ENCODE data around the gene DBH. TPM values are rescaled to one million over a fixed set of nuclear protein-coding genes. Genes with fewer than 3 reads are reported as not detected.

Gene DBH
- total RNA-seq, 1 donor from 2014 or later: not detected

DNA sequence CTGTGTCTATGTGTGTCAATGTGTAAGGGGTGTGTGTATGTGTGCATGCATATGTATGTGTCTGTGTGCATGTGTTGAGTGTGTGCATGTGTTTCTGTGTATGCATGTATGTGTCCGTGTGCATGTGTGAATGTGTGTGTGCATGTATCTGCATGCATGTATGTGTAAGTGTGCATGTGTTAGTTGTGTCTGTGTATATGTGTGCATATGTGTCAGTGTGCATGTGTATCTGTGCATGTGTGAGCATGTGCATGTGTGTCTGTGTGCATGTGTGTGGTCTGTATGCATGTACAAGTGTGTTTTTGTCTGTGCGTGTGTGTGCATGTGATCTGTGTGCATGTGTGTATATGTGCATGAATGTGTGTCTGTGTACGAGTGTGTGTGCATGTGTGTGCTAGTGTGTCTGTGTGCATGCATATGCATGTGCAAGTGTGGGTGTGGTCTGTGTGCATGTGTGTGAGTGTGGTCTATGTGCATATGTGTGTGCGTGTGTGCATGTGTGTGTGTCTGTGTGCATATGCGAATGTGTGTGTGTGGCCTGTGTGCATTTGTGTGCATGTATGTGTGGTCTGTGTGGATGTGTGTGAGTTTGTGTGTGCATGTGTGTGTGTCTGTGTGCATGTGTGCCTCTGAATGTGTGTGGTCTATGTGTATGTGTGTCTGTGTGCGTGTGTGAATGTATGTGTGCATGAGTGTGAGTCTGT, 36.5 kb upstream of the DBH start:
- no peak for DNase-seq (ENCODE audit: extremely low spot score, unreplicated experiment)
- Mint-ChIP-seq H3K4me3 (ENCODE audit: unreplicated experiment) (no peak overlapping the region), H3K9me3 (ENCODE audit: unreplicated experiment) (peaks cover 9% of the 10 kb centered on the region)

GRCh38 chr9:133600739-133601138, 35.4 kb upstream of the DBH start:
- no peak for TF ChIP-seq CTCF (IDR thresholded peaks at IDR 0.05)
- H3K27me3 Mint-ChIP-seq (ENCODE audit: unreplicated experiment): peaks cover 16% of the 10 kb centered on the region
- no peak overlapping the region for H3K4me3 Mint-ChIP-seq (ENCODE audit: unreplicated experiment)
- no peak for DNase-seq (ENCODE audit: extremely low spot score, unreplicated experiment)
- H3K4me1 Mint-ChIP-seq (ENCODE audit: unreplicated experiment): no peaks in the 10 kb centered on the region
- peaks cover 9% of the 10 kb centered on the region for H3K9me3 Mint-ChIP-seq (ENCODE audit: unreplicated experiment)
- H3K36me3 Mint-ChIP-seq (ENCODE audit: unreplicated experiment): no peaks in the 10 kb centered on the region
- no peak overlapping the region for H3K27ac Mint-ChIP-seq (ENCODE audit: unreplicated experiment)

More for the DNA sequence above, 36.5 kb upstream of the DBH start:
- peaks cover 9% of the 10 kb centered on the region for H3K27me3 Mint-ChIP-seq (ENCODE audit: unreplicated experiment)
- no peaks in the 10 kb centered on the region for H3K36me3 Mint-ChIP-seq (ENCODE audit: unreplicated experiment)
- no peaks in the 10 kb centered on the region for H3K4me1 Mint-ChIP-seq (ENCODE audit: unreplicated experiment)
- H3K27ac Mint-ChIP-seq (ENCODE audit: unreplicated experiment): no peak overlapping the region
- TF ChIP-seq CTCF (IDR thresholded peaks at IDR 0.05): no peak

DNA sequence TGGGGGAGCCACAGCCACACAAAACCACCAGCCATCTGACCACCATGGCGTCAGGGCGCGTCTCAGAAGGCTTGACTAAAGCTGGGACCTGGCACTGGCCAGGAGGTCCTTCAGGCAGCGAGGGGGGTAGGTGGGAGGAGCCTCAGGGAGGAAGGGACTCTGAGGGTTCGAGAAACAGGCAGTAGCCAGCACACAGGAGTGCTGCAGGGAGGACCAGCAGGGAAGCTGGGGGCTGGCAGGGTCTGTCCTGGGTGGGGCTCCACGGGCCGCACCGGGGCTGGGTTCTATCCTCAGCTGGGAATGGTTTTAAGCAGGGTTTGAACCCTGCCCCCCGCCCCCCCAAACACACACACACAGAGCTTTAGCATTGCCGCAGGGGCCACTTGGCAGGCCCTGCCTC, 34.4 kb upstream of the DBH start:
- DNase-seq (ENCODE audit: extremely low spot score, unreplicated experiment): no peak
- TF ChIP-seq CTCF (IDR thresholded peaks at IDR 0.05): no peak
- H3K36me3 Mint-ChIP-seq (ENCODE audit: unreplicated experiment): no peaks in the 10 kb centered on the region
- H3K9me3 Mint-ChIP-seq (ENCODE audit: unreplicated experiment): peaks cover 8% of the 10 kb centered on the region
- H3K4me3 Mint-ChIP-seq (ENCODE audit: unreplicated experiment): no peak overlapping the region
- peaks cover 22% of the 10 kb centered on the region for H3K27me3 Mint-ChIP-seq (ENCODE audit: unreplicated experiment)
- no peaks in the 10 kb centered on the region for H3K4me1 Mint-ChIP-seq (ENCODE audit: unreplicated experiment)
- H3K27ac Mint-ChIP-seq (ENCODE audit: unreplicated experiment): no peak overlapping the region

DNA sequence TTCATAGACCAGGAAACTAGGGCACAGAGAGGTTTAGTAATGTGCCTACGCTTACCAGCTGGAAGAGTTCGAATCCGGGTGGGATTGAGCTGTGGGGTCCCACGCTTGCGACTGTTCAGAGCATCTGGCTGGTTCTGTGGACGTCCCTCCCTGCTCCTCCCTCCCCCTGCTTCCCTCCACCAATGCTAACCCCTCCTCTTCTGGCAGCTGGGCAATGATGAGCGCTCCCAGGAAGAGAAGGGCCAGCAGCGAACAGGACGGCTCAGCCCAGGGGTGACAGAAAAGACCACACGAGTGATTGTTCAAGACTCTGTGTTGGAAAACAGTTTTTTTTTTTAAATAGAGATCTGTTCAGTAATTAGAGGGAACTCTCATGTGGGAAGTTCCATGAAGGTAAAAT, 33.9 kb upstream of the DBH start:
- Mint-ChIP-seq H3K4me1 (ENCODE audit: unreplicated experiment) (no peaks in the 10 kb centered on the region), H3K27me3 (ENCODE audit: unreplicated experiment) (peaks cover 28% of the 10 kb centered on the region), H3K27ac (ENCODE audit: unreplicated experiment) (no peak overlapping the region), H3K4me3 (ENCODE audit: unreplicated experiment) (no peak overlapping the region), H3K9me3 (ENCODE audit: unreplicated experiment) (peaks cover 3% of the 10 kb centered on the region), H3K36me3 (ENCODE audit: unreplicated experiment) (no peaks in the 10 kb centered on the region)
- TF ChIP-seq CTCF (IDR thresholded peaks at IDR 0.05): no peak
- no peak for DNase-seq (ENCODE audit: extremely low spot score, unreplicated experiment)

- Mint-ChIP-seq H3K4me1 (ENCODE audit: unreplicated experiment) (no peaks in the 10 kb centered on the region), H3K4me3 (ENCODE audit: unreplicated experiment) (no peak overlapping the region), H3K27me3 (ENCODE audit: unreplicated experiment) (peaks cover 35% of the 10 kb centered on the region), H3K27ac (ENCODE audit: unreplicated experiment) (no peak overlapping the region), H3K9me3 (ENCODE audit: unreplicated experiment) (no peaks in the 10 kb centered on the region), H3K36me3 (ENCODE audit: unreplicated experiment) (no peaks in the 10 kb centered on the region)
- no peak for DNase-seq (ENCODE audit: extremely low spot score, unreplicated experiment)
- TF ChIP-seq CTCF (IDR thresholded peaks at IDR 0.05): no peak
These were observed 32.8 kb upstream of the DBH start for GRCh38 chr9:133603135-133603927.
